SU-DHL-6 (cell line): ENCODE data around the gene ASCL2.

Experiments
- H2AFZ ChIP-seq: fragments of 200-600 bp; sonication (generic); 2 replicates; pipeline ENCODE4 v1.6.1; 2014; ENCODE audit warnings: low read depth, mild to moderate bottlenecking, moderate library complexity, mixed read lengths, antibody characterized with exemption, low read length; ENCODE audit not compliant: severe bottlenecking
- H3F3A ChIP-seq: fragments of 200-600 bp; shearing (Covaris generic); 2 replicates; pipeline ENCODE4 v1.6.0; 2016; ENCODE audit warnings: antibody characterized with exemption, mild to moderate bottlenecking; ENCODE audit not compliant: insufficient read depth
- H3K27ac ChIP-seq: fragments of 200-600 bp; sonication (generic); 2 replicates; pipeline ENCODE4 v1.5.1; 2016; ENCODE audit warnings: low read depth, mild to moderate bottlenecking, low read length, moderate library complexity, mixed read lengths
- H3K27me3 ChIP-seq: fragments of 200-600 bp; sonication (generic), shearing (Covaris generic); 2 replicates; pipeline ENCODE4 v1.6.0; 2014; ENCODE audit warnings: mild to moderate bottlenecking, low read length
- H3K36me3 ChIP-seq: fragments of 200-600 bp; sonication (generic); 2 replicates; pipeline ENCODE4 v1.6.1; 2014; ENCODE audit warnings: mild to moderate bottlenecking, low read length, mixed read lengths
- H3K4me2 ChIP-seq: fragments of 300-600, 200-600 bp; shearing (Covaris generic), sonication (generic); 2 replicates; pipeline ENCODE4 v1.6.0; 2014; ENCODE audit warnings: low read length, low read depth, mild to moderate bottlenecking; ENCODE audit not compliant: poor library complexity, severe bottlenecking
- H3K4me3 ChIP-seq: fragments of 200-600 bp; sonication (generic); 2 replicates; pipeline ENCODE4 v1.5.1; 2014; ENCODE audit warnings: antibody characterized with exemption, low read length, mild to moderate bottlenecking, mixed read lengths; ENCODE audit not compliant: insufficient read depth, poor library complexity, severe bottlenecking
- H3K79me2 ChIP-seq: fragments of 200-600 bp; sonication (generic); 2 replicates; pipeline ENCODE4 v1.6.1; 2014; ENCODE audit warnings: mild to moderate bottlenecking, low read length, moderate library complexity; ENCODE audit not compliant: insufficient read depth
- H3K9ac ChIP-seq: fragments of 200-600 bp; sonication (generic); 2 replicates; pipeline ENCODE4 v1.7.0; 2014; ENCODE audit warnings: mild to moderate bottlenecking, low read length
- H3K9me2 ChIP-seq: fragments of 200-600 bp; sonication (generic); replicated peaks from 2 replicates; pipeline ENCODE4 v1.6.1; 2014; ENCODE audit warnings: low read length; ENCODE audit not compliant: insufficient read depth
- H3K9me3 ChIP-seq: fragments of 200-600 bp; sonication (generic); 2 replicates; pipeline ENCODE4 v1.6.1; 2014; ENCODE audit warnings: low read length, mixed read lengths; ENCODE audit not compliant: insufficient read depth
- H4K20me1 ChIP-seq: fragments of 200-600 bp; sonication (generic); 2 replicates; pipeline ENCODE4 v1.6.1; 2014; ENCODE audit warnings: low read depth, mild to moderate bottlenecking, antibody characterized with exemption, low read length, moderate library complexity, mixed read lengths
- CTCF ChIP-seq: fragments of 200-600 bp; sonication (generic); IDR thresholded peaks from one replicate; pipeline ENCODE4 v1.5.1; 2017; ENCODE audit warnings: antibody characterized with exemption, mild to moderate bottlenecking, low read length, moderate library complexity; ENCODE audit not compliant: insufficient read depth, poor library complexity, severe bottlenecking
- EZH2phosphoT487 ChIP-seq: fragments of 200-600 bp; sonication (generic), shearing (Covaris generic); conservative IDR thresholded peaks from 2 replicates; pipeline ENCODE4 v1.6.1; 2018; ENCODE audit warnings: mild to moderate bottlenecking, antibody characterized with exemption, low read length, moderate library complexity, mixed read lengths

ASCL2 gene

GRCh38 chr11:2315395-2316168, 45.2 kb upstream of the ASCL2 start:
- H3K9me3 ChIP-seq = no peaks in the 10 kb centered on the region
- no peak overlapping the region for H2AFZ ChIP-seq
- no peaks in the 10 kb centered on the region for H3K27me3 ChIP-seq
- H4K20me1 ChIP-seq = no peaks in the 10 kb centered on the region
- H3F3A ChIP-seq = no peaks in the 10 kb centered on the region
- H3K4me3 ChIP-seq = no peak overlapping the region
- TF ChIP-seq CTCF = no peak
- no peak for TF ChIP-seq EZH2phosphoT487
- H3K9me2 ChIP-seq = no peaks in the 10 kb centered on the region
- H3K79me2 ChIP-seq = no peaks in the 10 kb centered on the region
- H3K4me2 ChIP-seq = no peak overlapping the region
- H3K9ac ChIP-seq = no peak overlapping the region
- no peak overlapping the region for H3K27ac ChIP-seq
- H3K36me3 ChIP-seq = no peaks in the 10 kb centered on the region

- TF ChIP-seq CTCF (no peak), EZH2phosphoT487 (no peak)
- no peak overlapping the region for H3K9ac ChIP-seq
- no peaks in the 10 kb centered on the region for H3K79me2 ChIP-seq
- H3K27me3 ChIP-seq = no peaks in the 10 kb centered on the region
- no peaks in the 10 kb centered on the region for H3K9me2 ChIP-seq
- no peak overlapping the region for H3K4me3 ChIP-seq
- no peaks in the 10 kb centered on the region for H3K36me3 ChIP-seq
- H4K20me1 ChIP-seq = no peaks in the 10 kb centered on the region
- no peak overlapping the region for H3K4me2 ChIP-seq
- H3K9me3 ChIP-seq = no peaks in the 10 kb centered on the region
- no peak overlapping the region for H2AFZ ChIP-seq
- no peak overlapping the region for H3K27ac ChIP-seq
- H3F3A ChIP-seq = no peaks in the 10 kb centered on the region
Observed at GRCh38 chr11:2314525-2315394, 44.4 kb upstream of the ASCL2 start.

- TF ChIP-seq EZH2phosphoT487 (no peak), CTCF (no peak)
- H3K9me2 ChIP-seq = no peaks in the 10 kb centered on the region
- no peak overlapping the region for H3K27ac ChIP-seq
Observed at GRCh38 chr11:2314136-2314524, 43.7 kb upstream of the ASCL2 start.

More at GRCh38 chr11:2314136-2314524, 43.7 kb upstream of the ASCL2 start:
- Histone ChIP-seq H3K27me3 (no peaks in the 10 kb centered on the region), H3K4me2 (no peak overlapping the region), H3K9me3 (no peaks in the 10 kb centered on the region), H4K20me1 (no peaks in the 10 kb centered on the region), H3K9ac (no peak overlapping the region), H3K36me3 (no peaks in the 10 kb centered on the region), H2AFZ (no peak overlapping the region), H3K79me2 (no peaks in the 10 kb centered on the region), H3F3A (no peaks in the 10 kb centered on the region), H3K4me3 (no peak overlapping the region)
